GM12873 (cell line): ENCODE results near the gene CEP63.

Experiments
- TF ChIP-seq, protein P1 (sequence below): IDR thresholded peaks from 2 replicates; pipeline ENCODE4 v1.5.1; 2012; ENCODE audit warnings: low read depth, mild to moderate bottlenecking, moderate library complexity, low read length, control low read depth; ENCODE audit not compliant: insufficient read depth; ENCODE audit errors: missing control alignments

CEP63 gene

DNA sequence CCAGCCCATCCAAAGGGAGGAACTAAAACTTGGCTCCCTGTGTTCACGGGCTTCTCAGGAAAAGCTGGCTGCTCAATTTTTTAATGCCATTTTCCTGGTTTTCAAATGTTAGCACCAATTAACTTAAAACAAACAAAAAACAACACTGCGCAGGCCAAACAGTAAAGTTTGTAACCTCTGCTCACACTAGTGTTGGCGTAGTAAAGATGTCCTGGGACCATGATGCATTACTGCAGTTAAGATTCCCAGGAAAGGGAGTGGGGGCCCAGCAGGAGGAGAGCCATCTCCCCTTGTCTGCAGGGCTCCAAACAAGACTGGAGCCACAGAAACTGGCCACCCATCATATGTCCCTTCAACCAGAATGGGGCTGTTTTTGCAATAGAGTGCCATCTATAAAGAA lies 91.0 kb downstream of the CEP63 start:
- TF ChIP-seq, protein P1, sequence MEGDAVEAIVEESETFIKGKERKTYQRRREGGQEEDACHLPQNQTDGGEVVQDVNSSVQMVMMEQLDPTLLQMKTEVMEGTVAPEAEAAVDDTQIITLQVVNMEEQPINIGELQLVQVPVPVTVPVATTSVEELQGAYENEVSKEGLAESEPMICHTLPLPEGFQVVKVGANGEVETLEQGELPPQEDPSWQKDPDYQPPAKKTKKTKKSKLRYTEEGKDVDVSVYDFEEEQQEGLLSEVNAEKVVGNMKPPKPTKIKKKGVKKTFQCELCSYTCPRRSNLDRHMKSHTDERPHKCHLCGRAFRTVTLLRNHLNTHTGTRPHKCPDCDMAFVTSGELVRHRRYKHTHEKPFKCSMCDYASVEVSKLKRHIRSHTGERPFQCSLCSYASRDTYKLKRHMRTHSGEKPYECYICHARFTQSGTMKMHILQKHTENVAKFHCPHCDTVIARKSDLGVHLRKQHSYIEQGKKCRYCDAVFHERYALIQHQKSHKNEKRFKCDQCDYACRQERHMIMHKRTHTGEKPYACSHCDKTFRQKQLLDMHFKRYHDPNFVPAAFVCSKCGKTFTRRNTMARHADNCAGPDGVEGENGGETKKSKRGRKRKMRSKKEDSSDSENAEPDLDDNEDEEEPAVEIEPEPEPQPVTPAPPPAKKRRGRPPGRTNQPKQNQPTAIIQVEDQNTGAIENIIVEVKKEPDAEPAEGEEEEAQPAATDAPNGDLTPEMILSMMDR, result no peak

DNA sequence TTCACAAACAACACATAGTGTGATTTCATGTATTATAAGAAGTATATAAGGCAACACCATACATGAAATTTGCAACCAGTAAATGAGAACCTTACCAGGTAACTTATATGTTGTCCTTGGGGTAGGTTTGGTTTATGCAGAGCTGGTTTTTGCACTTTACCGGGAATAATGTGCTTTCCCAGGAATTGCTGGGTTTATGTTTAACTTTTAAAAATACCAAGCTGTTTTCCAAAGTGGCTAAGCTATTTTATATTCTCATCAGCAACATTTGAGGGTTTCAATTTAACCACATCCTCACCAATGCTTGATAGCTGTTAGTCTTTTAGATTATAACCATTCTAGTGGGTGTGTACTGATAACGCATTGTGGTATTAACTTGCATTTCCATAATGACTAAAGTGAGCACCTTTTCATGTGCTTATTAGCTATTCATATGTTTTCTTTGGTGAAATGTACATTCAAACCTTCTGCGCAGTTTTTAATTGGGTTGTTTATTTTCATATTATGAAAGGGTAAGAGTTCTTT lies 93.3 kb downstream of the CEP63 start:
- TF ChIP-seq, protein P1, result no peak

DNA sequence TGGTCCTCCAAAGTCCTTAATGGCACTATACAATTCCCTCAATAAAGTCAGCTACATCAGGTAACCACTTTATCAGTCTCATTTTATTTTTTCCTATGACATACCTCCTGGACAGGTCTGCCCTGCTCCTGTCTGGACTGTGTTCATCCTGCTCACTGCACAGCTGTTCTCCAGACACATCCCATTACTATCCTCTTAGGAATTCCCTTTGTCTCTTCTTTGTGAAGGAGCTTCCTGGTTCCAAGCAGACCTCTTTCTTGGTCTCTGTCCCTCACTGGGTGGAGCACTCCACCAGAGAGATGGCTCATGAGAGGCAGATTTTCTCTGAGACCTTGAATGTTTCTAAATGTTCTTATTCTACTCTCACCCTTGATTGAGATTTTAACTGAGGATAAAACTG lies 104.9 kb downstream of the CEP63 start:
- TF ChIP-seq, protein P1, result no peak

DNA sequence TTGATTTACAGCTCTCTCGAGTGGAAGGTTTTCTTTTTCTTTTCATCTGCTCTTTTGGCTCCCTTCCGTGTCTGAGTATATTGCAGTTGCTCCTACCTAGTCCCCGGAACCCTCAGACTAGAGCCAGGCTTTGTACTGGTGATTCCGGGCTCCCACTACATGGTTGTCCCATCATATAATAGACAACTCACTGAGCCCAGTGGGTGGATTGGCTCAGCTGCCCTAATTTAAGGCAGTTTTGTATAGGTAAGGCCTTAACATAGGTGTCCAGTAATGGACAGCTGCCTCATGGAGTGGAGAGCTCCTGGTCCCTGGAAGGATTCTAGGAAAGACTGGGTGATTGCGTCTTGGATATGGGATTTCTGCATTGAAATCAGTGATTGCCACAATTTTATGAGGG lies 106.9 kb downstream of the CEP63 start:
- TF ChIP-seq, protein P1, result no peak

DNA sequence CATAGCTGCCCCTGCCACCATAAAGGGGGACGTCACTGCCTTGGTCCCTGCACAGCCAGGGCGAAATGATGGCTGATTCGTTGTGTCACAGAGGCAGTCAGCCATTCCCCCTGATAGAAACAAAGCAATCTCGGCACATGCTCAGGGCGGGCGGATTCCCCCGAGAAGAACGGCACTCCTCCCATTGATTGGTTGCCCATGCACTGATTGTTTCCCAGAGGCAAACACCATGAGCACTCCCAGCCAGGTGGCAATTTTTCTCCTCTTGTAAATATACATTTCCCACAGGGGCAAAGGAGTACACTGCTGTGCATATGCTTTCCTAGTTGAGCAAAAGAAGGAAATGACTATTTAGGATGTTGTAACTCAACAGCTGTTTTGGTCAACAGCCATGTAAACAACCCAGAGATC lies 108.5 kb downstream of the CEP63 start:
- TF ChIP-seq, protein P1, result no peak

DNA sequence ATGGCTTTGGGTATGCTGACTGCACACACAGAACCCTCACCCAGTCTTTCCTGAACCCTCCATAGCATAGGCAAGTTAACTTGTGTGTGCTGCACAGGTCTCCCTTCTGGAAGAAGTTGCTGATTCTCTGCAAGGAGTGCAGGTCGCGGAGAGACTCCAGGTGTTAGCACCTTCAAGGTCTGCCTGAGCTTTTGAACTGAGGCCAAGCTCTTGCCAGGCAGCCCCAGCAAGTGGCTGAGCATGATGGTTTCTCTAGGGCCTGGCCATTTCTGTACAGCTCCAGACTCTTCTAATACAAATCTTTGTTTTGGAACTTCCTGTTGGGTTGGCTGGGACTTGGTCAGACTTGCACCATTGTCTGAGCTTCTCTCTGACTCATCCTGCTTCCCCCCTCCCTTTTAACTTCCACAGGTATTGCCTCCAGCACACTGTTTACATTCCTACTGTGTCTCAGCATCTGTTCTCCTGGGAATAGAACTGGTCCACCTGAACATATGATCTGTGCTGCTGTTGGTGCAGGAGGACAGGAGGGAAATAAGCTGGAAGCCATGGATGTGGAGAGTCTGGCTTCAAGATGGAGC lies 111.6 kb downstream of the CEP63 start:
- TF ChIP-seq, protein P1, result no peak

DNA sequence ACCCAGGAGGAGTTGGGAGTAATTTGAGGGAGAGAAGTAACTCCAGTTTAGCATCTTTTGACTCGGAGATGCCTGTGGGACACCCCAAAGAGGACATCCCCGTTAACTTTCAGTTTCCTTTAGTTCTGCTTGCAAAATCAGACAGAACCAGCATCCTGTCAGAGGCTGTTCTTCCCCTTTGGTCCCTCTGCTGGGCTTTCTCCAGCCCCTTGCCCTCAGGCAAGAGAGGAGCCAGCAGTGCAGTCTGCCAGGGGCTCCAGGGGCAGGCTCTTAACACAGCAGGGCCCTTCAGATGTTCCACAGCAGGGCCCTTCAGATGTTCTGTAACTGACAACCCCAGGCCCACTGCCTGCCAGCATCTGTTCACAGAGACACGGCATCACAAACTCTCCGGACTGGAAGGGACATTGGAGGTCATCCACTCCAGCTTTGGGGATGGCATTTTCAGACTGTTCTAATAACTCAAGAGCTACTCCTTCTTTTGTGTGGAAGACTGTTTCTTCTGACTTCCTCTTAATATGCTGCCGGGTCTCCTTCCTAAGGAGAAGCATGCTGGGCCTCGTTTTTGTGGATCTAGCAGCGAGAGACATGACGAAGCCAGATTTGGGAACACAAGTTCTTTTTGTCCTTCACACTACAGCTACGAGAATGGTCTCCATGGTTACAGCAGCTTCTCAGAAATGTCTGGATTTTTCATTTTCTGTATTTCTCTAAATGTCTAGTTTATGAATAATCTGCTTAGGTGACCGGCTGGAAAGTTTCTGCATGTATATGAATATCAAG lies 113.1 kb downstream of the CEP63 start:
- TF ChIP-seq, protein P1, result no peak
